ENCODE results near the gene STK39. TPM values are rescaled to one million over a fixed set of nuclear protein-coding genes. Genes with fewer than 3 reads are reported as not detected.

Gene STK39
- total and polyA plus RNA-seq, 2 of the 4 experiments (the other 2 are of a cell fraction): 11.8 to 16.4 TPM

DNA sequence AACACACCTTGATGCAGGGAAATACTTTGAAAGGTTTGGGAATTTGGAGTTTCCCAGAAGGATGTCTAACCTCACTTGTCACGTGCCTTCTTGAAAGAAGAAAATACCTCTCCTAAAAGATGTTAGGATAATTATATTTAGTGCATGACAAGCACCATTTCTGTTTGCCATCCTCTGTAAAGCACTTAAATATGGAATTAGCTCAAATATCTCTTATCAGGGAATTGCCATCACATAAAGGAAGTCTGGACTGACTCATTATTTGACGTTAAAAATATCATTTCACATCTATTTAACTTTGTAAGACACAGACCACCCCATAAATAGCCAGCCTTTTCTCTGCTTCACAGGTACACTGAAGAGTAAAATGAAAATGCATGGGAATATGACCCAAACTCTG is 140.1 kb downstream of the STK39 start:
- Histone ChIP-seq H3K9me1 (ENCODE audit: insufficient read depth, low read length) (no peaks in the 10 kb centered on the region), H4K5ac (ENCODE audit: low read depth, low read length) (no peak overlapping the region), H2BK15ac (ENCODE audit: low read depth, low read length) (no peak overlapping the region), H3K36me3 (ENCODE audit: control insufficient read depth, insufficient read depth, low read length) (0 out of 2 replicates have a peak, but pooled peaks cover 2% of the 10 kb centered on the region), H2AK9ac (replicated peaks; ENCODE audit: low read depth, low read length, poor library complexity) (no peak overlapping the region), H3K9me3 (ENCODE audit: control insufficient read depth, insufficient read depth, low read length) (no peaks in the 10 kb centered on the region), H3K27ac (ENCODE audit: insufficient read depth, low read length) (no peak overlapping the region), H3K56ac (ENCODE audit: extremely low read depth, insufficient read depth, low read length) (no peak overlapping the region), H3K27me3 (ENCODE audit: control insufficient read depth, insufficient read depth, low read length) (no peaks in the 10 kb centered on the region), H3K23ac (ENCODE audit: low read depth, low read length) (no peak overlapping the region), H4K91ac (ENCODE audit: insufficient read depth, low read depth, low read length) (no peak overlapping the region), H3K4ac (ENCODE audit: low read depth, low read length) (no peak overlapping the region), H2BK20ac (ENCODE audit: low read depth, low read length) (no peak overlapping the region), H2BK120ac (ENCODE audit: low read depth, low read length) (no peak overlapping the region), H2AFZ (replicated peaks; ENCODE audit: low read length, poor library complexity) (no peak overlapping the region), H3K14ac (replicated peaks; ENCODE audit: low read depth, low read length) (no peak overlapping the region), H3K18ac (ENCODE audit: low read depth, low read length) (no peak overlapping the region), H2BK5ac (ENCODE audit: low read depth, low read length, poor library complexity, severe bottlenecking) (no peak overlapping the region), H3K4me3 (ENCODE audit: insufficient read depth, low read depth, low read length) (no peak overlapping the region), H4K8ac (ENCODE audit: low read depth in 2 of 2, low read length in 2 of 2) (no peak overlapping the region), H3K79me1 (ENCODE audit: low read depth in 1 of 2, low read length in 2 of 2) (peaks cover 0 to 5% of the 10 kb centered on the region in 2 experiments; a peak in 1 of 4 replicates), H4K20me1 (ENCODE audit: insufficient read depth, low read length) (no peaks in the 10 kb centered on the region), H3K9ac (ENCODE audit: low read depth, low read length) (no peak overlapping the region), H3K4me1 (ENCODE audit: control insufficient read depth, insufficient read depth, low read length) (no peaks in the 10 kb centered on the region), H2AK5ac (ENCODE audit: low read depth, low read length) (no peak overlapping the region), H3K4me2 (ENCODE audit: low read depth, low read length) (no peak overlapping the region)
- intact Hi-C loops (cut with micrococcal nuclease): no loop called here
- dilution Hi-C loops (cut with HindIII; ENCODE audit: low sequenced_read_pairs, unreplicated experiment): no loop called here
- ChIA-PET CTCF (interaction anchor here (0.7 kb wide), 1 partner anchor 148 kb away, joined by 3 read pairs; no protein-coding TSS in a partner anchor), POLR2A (ENCODE audit: unreplicated experiment) (no interaction called here)
- DNase-seq (no peak), ATAC-seq (ENCODE audit: low read depth) (no peak)
- BruUV-seq (replicated peaks): no TSS peak
- in situ Hi-C loops (cut with MboI; ENCODE audit: low sequenced_read_pairs): loop anchor here (25.0 kb wide), 2 partner anchors 420 to 820 kb away; partner anchors contain the start of gene B3GALT1
- TF ChIP-seq CEBPB (IDR thresholded peaks at IDR 0.05; ENCODE audit: low read depth, low read length) (no peak), FOS (IDR thresholded peaks at IDR 0.05; ENCODE audit: low read depth, low read length) (no peak), MAZ (IDR thresholded peaks at IDR 0.05; ENCODE audit: borderline replicate concordance, low read depth, low read length) (no peak), RAD21 (IDR thresholded peaks at IDR 0.05; ENCODE audit: low read length) (no peak), POLR2A (IDR thresholded peaks at IDR 0.05; ENCODE audit: low read depth, low read length) (no peak), BHLHE40 (IDR thresholded peaks at IDR 0.05; ENCODE audit: low read depth, low read length) (no peak), MAFK (IDR thresholded peaks at IDR 0.05; ENCODE audit: low read depth, low read length) (no peak), NFE2L2 (IDR thresholded peaks at IDR 0.05; ENCODE audit: low read depth, low read length) (no peak), MXI1 (IDR thresholded peaks at IDR 0.05; ENCODE audit: borderline replicate concordance, low read depth, low read length) (no peak), RCOR1 (IDR thresholded peaks at IDR 0.05; ENCODE audit: insufficient replicate concordance, low read length) (no peak), RFX5 (IDR thresholded peaks at IDR 0.05; ENCODE audit: low read depth, low read length) (no peak), SMC3 (IDR thresholded peaks at IDR 0.05; ENCODE audit: low read depth, low read length) (no peak), CHD1 (IDR thresholded peaks at IDR 0.05; ENCODE audit: low read depth, low read length) (no peak)
- TF ChIP-seq, protein P1, sequence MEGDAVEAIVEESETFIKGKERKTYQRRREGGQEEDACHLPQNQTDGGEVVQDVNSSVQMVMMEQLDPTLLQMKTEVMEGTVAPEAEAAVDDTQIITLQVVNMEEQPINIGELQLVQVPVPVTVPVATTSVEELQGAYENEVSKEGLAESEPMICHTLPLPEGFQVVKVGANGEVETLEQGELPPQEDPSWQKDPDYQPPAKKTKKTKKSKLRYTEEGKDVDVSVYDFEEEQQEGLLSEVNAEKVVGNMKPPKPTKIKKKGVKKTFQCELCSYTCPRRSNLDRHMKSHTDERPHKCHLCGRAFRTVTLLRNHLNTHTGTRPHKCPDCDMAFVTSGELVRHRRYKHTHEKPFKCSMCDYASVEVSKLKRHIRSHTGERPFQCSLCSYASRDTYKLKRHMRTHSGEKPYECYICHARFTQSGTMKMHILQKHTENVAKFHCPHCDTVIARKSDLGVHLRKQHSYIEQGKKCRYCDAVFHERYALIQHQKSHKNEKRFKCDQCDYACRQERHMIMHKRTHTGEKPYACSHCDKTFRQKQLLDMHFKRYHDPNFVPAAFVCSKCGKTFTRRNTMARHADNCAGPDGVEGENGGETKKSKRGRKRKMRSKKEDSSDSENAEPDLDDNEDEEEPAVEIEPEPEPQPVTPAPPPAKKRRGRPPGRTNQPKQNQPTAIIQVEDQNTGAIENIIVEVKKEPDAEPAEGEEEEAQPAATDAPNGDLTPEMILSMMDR (conservative IDR thresholded peaks at IDR 0.05; ENCODE audit: low read depth, low read length): no peak
- TF ChIP-seq, protein P2, sequence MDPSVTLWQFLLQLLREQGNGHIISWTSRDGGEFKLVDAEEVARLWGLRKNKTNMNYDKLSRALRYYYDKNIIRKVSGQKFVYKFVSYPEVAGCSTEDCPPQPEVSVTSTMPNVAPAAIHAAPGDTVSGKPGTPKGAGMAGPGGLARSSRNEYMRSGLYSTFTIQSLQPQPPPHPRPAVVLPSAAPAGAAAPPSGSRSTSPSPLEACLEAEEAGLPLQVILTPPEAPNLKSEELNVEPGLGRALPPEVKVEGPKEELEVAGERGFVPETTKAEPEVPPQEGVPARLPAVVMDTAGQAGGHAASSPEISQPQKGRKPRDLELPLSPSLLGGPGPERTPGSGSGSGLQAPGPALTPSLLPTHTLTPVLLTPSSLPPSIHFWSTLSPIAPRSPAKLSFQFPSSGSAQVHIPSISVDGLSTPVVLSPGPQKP (IDR thresholded peaks at IDR 0.05; ENCODE audit: borderline replicate concordance, low read depth, low read length): no peak
- TF ChIP-seq, protein P3, sequence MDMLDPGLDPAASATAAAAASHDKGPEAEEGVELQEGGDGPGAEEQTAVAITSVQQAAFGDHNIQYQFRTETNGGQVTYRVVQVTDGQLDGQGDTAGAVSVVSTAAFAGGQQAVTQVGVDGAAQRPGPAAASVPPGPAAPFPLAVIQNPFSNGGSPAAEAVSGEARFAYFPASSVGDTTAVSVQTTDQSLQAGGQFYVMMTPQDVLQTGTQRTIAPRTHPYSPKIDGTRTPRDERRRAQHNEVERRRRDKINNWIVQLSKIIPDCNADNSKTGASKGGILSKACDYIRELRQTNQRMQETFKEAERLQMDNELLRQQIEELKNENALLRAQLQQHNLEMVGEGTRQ (IDR thresholded peaks at IDR 0.05; ENCODE audit: low read depth, low read length): no peak
- no CpG with 5 or more reads among the region's 2 CpGs for WGBS, 2 experiments (ENCODE audit: extremely low coverage in 2 of 2, insufficient read length in 1 of 2)
